Ascending aorta (tissue), 2 donors: Measurements from ENCODE around the gene KCNK3. TPM values are rescaled to one million over a fixed set of nuclear protein-coding genes. Genes with fewer than 3 reads are reported as not detected.

Experiments
- DNase-seq, 2 donors: peaks; one replicate each; pipeline ENCODE4 v3.0.0-alpha.2; 2019; ENCODE audit warnings: low spot score in 2 of 2
- H3K27ac ChIP-seq, 2 donors: fragments of 200-600 bp; sonication (generic); one replicate each; pipeline ENCODE4 v1.5.1; 2016 to 2017; ENCODE audit warnings: mild to moderate bottlenecking in 1 of 2
- H3K27me3 ChIP-seq: fragments of 200-600 bp; sonication (generic); one replicate; pipeline ENCODE4 v1.5.1; 2017
- H3K36me3 ChIP-seq, 2 donors: fragments of 200-600 bp; sonication (generic); one replicate each; pipeline ENCODE4 v1.5.1; 2016
- H3K4me1 ChIP-seq, 2 donors: fragments of 200-600 bp; sonication (generic); one replicate each; pipeline ENCODE4 v1.5.1; 2016 to 2017; ENCODE audit warnings: mild to moderate bottlenecking in 1 of 2
- H3K4me3 ChIP-seq, 2 donors: fragments of 200-600 bp; sonication (generic); one replicate each; pipeline ENCODE4 v1.5.1; 2016 to 2017; ENCODE audit warnings: mild to moderate bottlenecking in 1 of 2
- H3K9me3 ChIP-seq, 2 donors: fragments of 200-600 bp; sonication (generic); one replicate each; pipeline ENCODE4 v1.5.1; 2016
- intact Hi-C: fragments of 100-400 bp; cut with DNase I; formaldehyde crosslinking; loops from one replicate; pipeline ENCODE4 v1.15.1; 2023
- total RNA-seq: library from RNA; depleted of rRNA; stranded (reverse); fragments of >200 nt; gene quantifications from one replicate; pipeline ENCODE4 v1.1.0, GENCODE V29; 2016
- TF ChIP-seq, protein P1 (sequence below), 3 experiments: fragments of 200-600 bp in 2 of 3; fragments of 450-650 bp in 1 of 3; sonication (generic) in 2 of 3; IDR thresholded peaks; one replicate each; pipeline ENCODE4 v1.5.1; 2016 to 2019; ENCODE audit warnings: antibody characterized with exemption in 3 of 3, mild to moderate bottlenecking in 1 of 3, moderate library complexity in 1 of 3

KCNK3 gene
- total RNA-seq, 1 donor from 2014 or later: 7.2 TPM

DNA sequence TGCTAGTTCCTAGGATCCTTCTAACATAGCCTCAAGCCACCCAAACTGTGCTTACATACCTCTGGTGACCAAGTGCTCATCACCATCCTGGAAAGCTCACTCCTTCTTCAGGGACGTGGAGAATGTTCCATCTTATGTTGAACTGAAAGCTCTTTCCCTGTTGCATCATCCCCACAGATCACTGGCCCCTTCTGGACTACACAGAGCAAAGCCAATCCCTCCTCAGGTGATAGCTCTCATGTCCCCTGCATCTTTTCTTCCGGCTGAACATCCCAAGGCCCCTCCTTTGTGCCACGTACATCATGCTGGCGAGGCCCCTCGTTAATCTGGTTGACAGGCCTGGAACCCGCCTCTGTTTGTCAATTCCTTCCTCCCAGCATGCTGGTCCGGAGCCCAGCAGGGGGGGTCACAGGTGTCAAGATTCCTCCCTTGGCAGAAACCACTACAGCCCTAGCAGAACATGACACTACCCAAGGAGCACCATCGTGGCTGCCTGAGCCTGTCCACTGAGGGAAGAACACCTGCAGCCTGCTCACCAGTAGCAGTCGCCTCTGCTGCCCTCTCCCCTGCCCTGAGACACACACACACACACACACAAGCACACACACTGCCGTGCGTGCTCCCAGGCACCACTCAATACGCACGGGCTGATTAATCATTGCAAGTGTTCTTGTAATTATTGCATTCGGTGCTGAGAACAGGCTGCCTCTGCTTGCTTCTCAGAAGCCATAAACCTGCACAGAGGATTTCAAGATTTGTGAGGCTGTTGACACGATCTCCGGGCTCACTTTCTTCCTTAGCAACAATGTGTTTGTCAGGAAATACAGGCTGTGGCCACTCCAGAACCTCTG is 6.3 kb upstream of the KCNK3 start:
- H3K27ac ChIP-seq: no peak overlapping the region
- no peaks in the 10 kb centered on the region for H3K9me3 ChIP-seq
- no peaks in the 10 kb centered on the region for H3K36me3 ChIP-seq
- peaks cover under 1 to 18% of the 10 kb centered on the region in 2 donors for H3K4me1 ChIP-seq
- intact Hi-C loops: no loop called here
- no peaks in the 10 kb centered on the region for H3K27me3 ChIP-seq
- TF ChIP-seq, protein P1, sequence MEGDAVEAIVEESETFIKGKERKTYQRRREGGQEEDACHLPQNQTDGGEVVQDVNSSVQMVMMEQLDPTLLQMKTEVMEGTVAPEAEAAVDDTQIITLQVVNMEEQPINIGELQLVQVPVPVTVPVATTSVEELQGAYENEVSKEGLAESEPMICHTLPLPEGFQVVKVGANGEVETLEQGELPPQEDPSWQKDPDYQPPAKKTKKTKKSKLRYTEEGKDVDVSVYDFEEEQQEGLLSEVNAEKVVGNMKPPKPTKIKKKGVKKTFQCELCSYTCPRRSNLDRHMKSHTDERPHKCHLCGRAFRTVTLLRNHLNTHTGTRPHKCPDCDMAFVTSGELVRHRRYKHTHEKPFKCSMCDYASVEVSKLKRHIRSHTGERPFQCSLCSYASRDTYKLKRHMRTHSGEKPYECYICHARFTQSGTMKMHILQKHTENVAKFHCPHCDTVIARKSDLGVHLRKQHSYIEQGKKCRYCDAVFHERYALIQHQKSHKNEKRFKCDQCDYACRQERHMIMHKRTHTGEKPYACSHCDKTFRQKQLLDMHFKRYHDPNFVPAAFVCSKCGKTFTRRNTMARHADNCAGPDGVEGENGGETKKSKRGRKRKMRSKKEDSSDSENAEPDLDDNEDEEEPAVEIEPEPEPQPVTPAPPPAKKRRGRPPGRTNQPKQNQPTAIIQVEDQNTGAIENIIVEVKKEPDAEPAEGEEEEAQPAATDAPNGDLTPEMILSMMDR (IDR thresholded peaks at IDR 0.05): no peak
- DNase-seq: no peak
- no peak overlapping the region for H3K4me3 ChIP-seq

DNA sequence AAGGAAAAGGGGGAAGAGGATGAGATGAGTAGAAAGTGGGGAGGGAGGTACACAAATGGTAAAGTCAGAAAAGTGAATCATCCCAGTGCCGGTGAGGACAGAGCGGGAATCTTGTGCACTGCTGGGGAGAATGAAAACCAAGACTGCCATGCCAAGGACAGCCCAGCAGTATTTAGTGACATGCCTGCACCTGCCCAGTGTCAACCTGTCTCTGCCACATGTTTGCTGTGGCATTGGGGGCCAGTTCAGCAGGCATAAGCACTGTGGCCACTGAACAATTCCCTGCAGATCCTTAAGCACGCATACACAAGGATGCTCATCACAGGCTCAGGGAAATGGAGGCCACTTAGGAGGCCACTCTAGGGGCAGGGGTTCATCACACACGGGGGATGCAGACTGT is 5.2 kb upstream of the KCNK3 start:
- no peak for DNase-seq
- Histone ChIP-seq H3K4me1 (peaks cover 8 to 18% of the 10 kb centered on the region in 2 donors), H3K36me3 (no peaks in the 10 kb centered on the region), H3K9me3 (no peaks in the 10 kb centered on the region), H3K27ac (no peak overlapping the region), H3K27me3 (no peaks in the 10 kb centered on the region), H3K4me3 (no peak overlapping the region)
- intact Hi-C loops: no loop called here
- TF ChIP-seq, protein P1 (IDR thresholded peaks at IDR 0.05): no peak

DNA sequence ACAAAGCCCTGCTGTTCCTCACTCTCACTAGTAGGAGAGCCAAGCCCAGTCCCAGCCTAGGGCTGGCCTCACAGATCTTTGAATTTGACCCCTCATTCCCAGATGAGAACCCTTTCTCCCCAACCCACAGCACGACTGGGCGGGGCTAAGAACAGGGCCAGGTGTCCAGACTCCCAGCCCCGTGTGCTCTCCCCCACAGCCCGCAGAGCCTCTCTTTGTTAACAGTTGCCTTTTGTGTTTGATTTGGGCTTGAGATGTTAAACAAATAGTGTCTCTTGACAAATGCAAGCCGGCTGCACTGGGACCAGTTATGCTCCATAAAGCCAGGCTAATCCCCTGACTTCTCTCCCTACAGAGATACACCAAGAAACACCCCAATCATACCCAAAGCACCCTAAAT is 4.7 kb upstream of the KCNK3 start:
- no peak for DNase-seq
- intact Hi-C loops: no loop called here

DNA sequence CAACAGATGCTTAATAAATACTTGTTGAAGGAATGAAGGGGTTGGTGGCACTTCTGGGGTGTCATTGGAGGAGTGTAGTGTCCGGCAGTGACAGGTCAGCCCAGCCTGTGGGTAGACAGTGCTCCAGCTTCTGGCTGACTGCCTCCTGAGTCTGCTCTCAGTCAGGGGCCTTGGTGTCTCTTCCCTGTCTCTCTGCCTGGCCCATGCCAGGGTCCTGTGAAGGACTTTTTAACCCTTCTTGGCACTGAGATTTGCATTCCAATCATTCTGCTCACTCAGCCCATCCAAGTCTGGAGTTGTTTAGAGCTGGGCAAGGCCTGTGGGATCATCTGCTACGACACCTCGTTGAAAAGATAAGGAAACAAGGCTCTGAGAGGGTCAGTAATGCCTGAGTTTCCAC is 1.4 kb upstream of the KCNK3 start:
- Histone ChIP-seq H3K27me3 (no peaks in the 10 kb centered on the region), H3K36me3 (no peaks in the 10 kb centered on the region), H3K27ac (peak overlapping the region; percentile 88 to 90), H3K4me3 (no peak overlapping the region), H3K4me1 (peaks cover 14 to 19% of the 10 kb centered on the region in 2 donors), H3K9me3 (no peaks in the 10 kb centered on the region)
- DNase-seq: no peak
- intact Hi-C loops: loop anchor here (5.0 kb wide), 1 partner anchor 74 kb away; no protein-coding TSS in a partner anchor
- TF ChIP-seq, protein P1 (IDR thresholded peaks at IDR 0.05): no peak

More for the DNA sequence above, 4.7 kb upstream of the KCNK3 start:
- H3K4me1 ChIP-seq: peaks cover 8 to 13% of the 10 kb centered on the region in 2 donors
- H3K4me3 ChIP-seq: no peak overlapping the region
- no peak overlapping the region for H3K27ac ChIP-seq
- TF ChIP-seq, protein P1 (IDR thresholded peaks at IDR 0.05): no peak
- no peaks in the 10 kb centered on the region for H3K9me3 ChIP-seq
- H3K36me3 ChIP-seq: no peaks in the 10 kb centered on the region
- H3K27me3 ChIP-seq: no peaks in the 10 kb centered on the region

DNA sequence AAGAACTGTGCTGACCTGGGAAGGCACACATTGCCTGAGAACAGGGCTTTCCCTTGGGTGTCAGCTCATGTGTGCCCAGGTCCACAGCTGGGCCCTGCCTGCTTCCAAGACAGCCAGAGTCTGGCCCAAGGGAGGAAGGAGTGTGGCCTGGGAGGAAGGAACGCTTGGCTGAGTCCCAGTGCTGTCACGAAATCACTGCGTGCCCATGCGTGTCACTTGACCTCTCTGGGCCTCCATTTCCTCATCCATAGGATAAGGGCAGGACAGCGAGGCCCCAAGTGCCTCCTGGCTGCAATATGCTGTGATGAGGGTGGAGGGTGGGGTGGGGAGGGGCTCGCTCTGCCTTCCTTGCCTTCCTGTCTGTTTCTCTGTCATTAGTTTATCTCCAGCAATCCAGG is 642 bp upstream of the KCNK3 start:
- Histone ChIP-seq H3K36me3 (no peaks in the 10 kb centered on the region), H3K27me3 (no peaks in the 10 kb centered on the region), H3K9me3 (no peaks in the 10 kb centered on the region), H3K4me1 (peaks cover 14 to 19% of the 10 kb centered on the region in 2 donors), H3K4me3 (peak overlapping the region in 1 of 2 donors; percentile 5), H3K27ac (peak overlapping the region; percentile 88 to 90)
- DNase-seq: peak; percentile 45 to 80
- intact Hi-C loops: loop anchor here (1.0 to 5.0 kb wide), 3 partner anchors 10 to 75 kb away; no protein-coding TSS in a partner anchor
- TF ChIP-seq, protein P1 (IDR thresholded peaks at IDR 0.05): no peak
